Ovary (tissue), 3 donors: ENCODE measurements around the gene AEN.

Experiments
- EP300 ChIP-seq: sonication (generic); formaldehyde crosslinking; IDR thresholded peaks from one replicate; pipeline ENCODE4 v1.6.1; 2017; ENCODE audit warnings: antibody characterized with exemption
- POLR2A ChIP-seq: fragments of 450-650 bp; IDR thresholded peaks from one replicate; pipeline ENCODE4 v1.6.1; 2017; ENCODE audit warnings: antibody characterized with exemption, mild to moderate bottlenecking, moderate library complexity
- TF ChIP-seq, protein P1 (sequence below), 3 donors: fragments of 450-650 bp in 2 of 3; fragments of 200-600 bp in 1 of 3; IDR thresholded peaks; one replicate each; pipeline versions ENCODE4 v1.5.1 to v1.8.0; 2016 to 2022; ENCODE audit warnings: antibody characterized with exemption in 3 of 3, mild to moderate bottlenecking in 1 of 3
- donor health status: DM: no; HTN: no; CAD: no.

DNA sequence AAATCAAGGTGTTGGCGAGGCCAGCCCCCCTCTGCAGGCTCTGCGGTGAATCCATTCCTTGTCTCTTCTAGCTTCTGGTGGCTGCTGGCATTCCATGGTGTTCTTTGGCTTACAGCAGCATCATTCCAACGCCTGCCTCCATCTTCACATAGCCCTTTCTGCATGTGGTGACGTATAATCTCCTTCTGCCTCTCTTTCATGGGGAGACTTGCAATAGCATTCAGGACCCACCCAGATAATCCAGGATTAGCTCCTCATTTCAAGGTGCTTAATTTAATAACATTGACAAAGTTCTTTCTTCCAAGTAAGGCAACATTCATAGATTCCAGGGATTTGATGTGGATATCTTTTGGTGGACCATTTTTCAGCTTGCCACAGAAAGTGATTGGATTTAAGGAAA lies 53.5 kb downstream of the AEN start:
- TF ChIP-seq, protein P1, sequence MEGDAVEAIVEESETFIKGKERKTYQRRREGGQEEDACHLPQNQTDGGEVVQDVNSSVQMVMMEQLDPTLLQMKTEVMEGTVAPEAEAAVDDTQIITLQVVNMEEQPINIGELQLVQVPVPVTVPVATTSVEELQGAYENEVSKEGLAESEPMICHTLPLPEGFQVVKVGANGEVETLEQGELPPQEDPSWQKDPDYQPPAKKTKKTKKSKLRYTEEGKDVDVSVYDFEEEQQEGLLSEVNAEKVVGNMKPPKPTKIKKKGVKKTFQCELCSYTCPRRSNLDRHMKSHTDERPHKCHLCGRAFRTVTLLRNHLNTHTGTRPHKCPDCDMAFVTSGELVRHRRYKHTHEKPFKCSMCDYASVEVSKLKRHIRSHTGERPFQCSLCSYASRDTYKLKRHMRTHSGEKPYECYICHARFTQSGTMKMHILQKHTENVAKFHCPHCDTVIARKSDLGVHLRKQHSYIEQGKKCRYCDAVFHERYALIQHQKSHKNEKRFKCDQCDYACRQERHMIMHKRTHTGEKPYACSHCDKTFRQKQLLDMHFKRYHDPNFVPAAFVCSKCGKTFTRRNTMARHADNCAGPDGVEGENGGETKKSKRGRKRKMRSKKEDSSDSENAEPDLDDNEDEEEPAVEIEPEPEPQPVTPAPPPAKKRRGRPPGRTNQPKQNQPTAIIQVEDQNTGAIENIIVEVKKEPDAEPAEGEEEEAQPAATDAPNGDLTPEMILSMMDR (IDR thresholded peaks at IDR 0.05) = no peak
- TF ChIP-seq EP300 (no peak), POLR2A (no peak)
